ENCODE measurements around the gene PIAS1. TPM values are rescaled to one million over a fixed set of nuclear protein-coding genes. Genes with fewer than 3 reads are reported as not detected.

Gene PIAS1
- total RNA-seq, 1 donor from 2014 or later: 40.6 TPM

GRCh38 chr15:68187559-68187958, 133.4 kb downstream of the PIAS1 start:
- Mint-ChIP-seq H3K4me3 (ENCODE audit: unreplicated experiment) (peak overlapping the region; percentile 28), H3K9me3 (ENCODE audit: unreplicated experiment) (no peaks in the 10 kb centered on the region), H3K36me3 (ENCODE audit: unreplicated experiment) (peaks cover 55% of the 10 kb centered on the region), H3K27ac (ENCODE audit: unreplicated experiment) (peak overlapping the region; percentile 29), H3K27me3 (ENCODE audit: unreplicated experiment) (no peaks in the 10 kb centered on the region), H3K4me1 (ENCODE audit: unreplicated experiment) (peaks cover 14% of the 10 kb centered on the region)
- DNase-seq (ENCODE audit: extremely low spot score, unreplicated experiment): no peak
- TF ChIP-seq CTCF (IDR thresholded peaks at IDR 0.05): no peak

GRCh38 chr15:68188647-68189046, 134.5 kb downstream of the PIAS1 start:
- DNase-seq (ENCODE audit: extremely low spot score, unreplicated experiment): no peak
- peaks cover 14% of the 10 kb centered on the region for H3K4me1 Mint-ChIP-seq (ENCODE audit: unreplicated experiment)
- H3K4me3 Mint-ChIP-seq (ENCODE audit: unreplicated experiment): no peak overlapping the region
- H3K27ac Mint-ChIP-seq (ENCODE audit: unreplicated experiment): no peak overlapping the region
- no peaks in the 10 kb centered on the region for H3K27me3 Mint-ChIP-seq (ENCODE audit: unreplicated experiment)
- no peak for TF ChIP-seq CTCF (IDR thresholded peaks at IDR 0.05)
- peaks cover 54% of the 10 kb centered on the region for H3K36me3 Mint-ChIP-seq (ENCODE audit: unreplicated experiment)
- no peaks in the 10 kb centered on the region for H3K9me3 Mint-ChIP-seq (ENCODE audit: unreplicated experiment)

GRCh38 chr15:68190048-68190447, 135.9 kb downstream of the PIAS1 start:
- TF ChIP-seq CTCF (IDR thresholded peaks at IDR 0.05): no peak
- H3K9me3 Mint-ChIP-seq (ENCODE audit: unreplicated experiment): no peaks in the 10 kb centered on the region
- H3K4me3 Mint-ChIP-seq (ENCODE audit: unreplicated experiment): no peak overlapping the region
- no peak for DNase-seq (ENCODE audit: extremely low spot score, unreplicated experiment)
- no peaks in the 10 kb centered on the region for H3K27me3 Mint-ChIP-seq (ENCODE audit: unreplicated experiment)
- H3K4me1 Mint-ChIP-seq (ENCODE audit: unreplicated experiment): peaks cover 14% of the 10 kb centered on the region
- no peak overlapping the region for H3K27ac Mint-ChIP-seq (ENCODE audit: unreplicated experiment)
- H3K36me3 Mint-ChIP-seq (ENCODE audit: unreplicated experiment): peaks cover 49% of the 10 kb centered on the region

- Mint-ChIP-seq H3K4me1 (ENCODE audit: unreplicated experiment) (peaks cover 10% of the 10 kb centered on the region), H3K27me3 (ENCODE audit: unreplicated experiment) (no peaks in the 10 kb centered on the region), H3K4me3 (ENCODE audit: unreplicated experiment) (no peak overlapping the region), H3K9me3 (ENCODE audit: unreplicated experiment) (no peaks in the 10 kb centered on the region), H3K27ac (ENCODE audit: unreplicated experiment) (no peak overlapping the region), H3K36me3 (ENCODE audit: unreplicated experiment) (peaks cover 46% of the 10 kb centered on the region)
- no peak for DNase-seq (ENCODE audit: extremely low spot score, unreplicated experiment)
- TF ChIP-seq CTCF (IDR thresholded peaks at IDR 0.05): no peak
These were observed 137.4 kb downstream of the PIAS1 start for GRCh38 chr15:68191555-68191954.

- H3K27me3 Mint-ChIP-seq (ENCODE audit: unreplicated experiment): no peaks in the 10 kb centered on the region
- peaks cover 10% of the 10 kb centered on the region for H3K4me1 Mint-ChIP-seq (ENCODE audit: unreplicated experiment)
- H3K9me3 Mint-ChIP-seq (ENCODE audit: unreplicated experiment): no peaks in the 10 kb centered on the region
- H3K4me3 Mint-ChIP-seq (ENCODE audit: unreplicated experiment): no peak overlapping the region
- TF ChIP-seq CTCF (IDR thresholded peaks at IDR 0.05): no peak
- H3K27ac Mint-ChIP-seq (ENCODE audit: unreplicated experiment): no peak overlapping the region
- H3K36me3 Mint-ChIP-seq (ENCODE audit: unreplicated experiment): peaks cover 46% of the 10 kb centered on the region
- no peak for DNase-seq (ENCODE audit: extremely low spot score, unreplicated experiment)
These were observed 138.0 kb downstream of the PIAS1 start for GRCh38 chr15:68192117-68192516.
